Endothelial cell of umbilical vein (primary cell): ENCODE measurements around the gene ZDHHC7. TPM values are rescaled to one million over a fixed set of nuclear protein-coding genes. Genes with fewer than 3 reads are reported as not detected.

Experiments
- BruUV-seq: library from RNA; stranded (reverse); fragments of 400-500 nt; replicated peaks from 2 replicates; lab custom pipeline; 2021; lab: Mats Ljungman, UMichigan
- CTCF ChIA-PET: fragments of 300-600, 350-600 bp; sonication (Branson Sonifier 250); formaldehyde crosslinking; loops from one replicate; lab custom pipeline; 2021; ENCODE audit warnings: antibody characterized with exemption, inconsistent platforms; lab: Charles Lee
- POLR2A ChIA-PET: fragments of 300-600, 350-600 bp; sonication (Branson Sonifier 250); formaldehyde crosslinking; loops from one replicate; lab custom pipeline; 2021; ENCODE audit warnings: antibody characterized with exemption, inconsistent platforms; lab: Charles Lee
- DNase-seq: peaks from one replicate; pipeline ENCODE4 v3.0.0-alpha.2; 2011; ENCODE audit warnings: low read depth, low spot score
- FAIRE-seq: peaks from 2 replicates; lab custom pipeline; 2011; peaks lifted over from hg19 to GRCh38; lab: Jason Lieb, UNC
- H2AFZ ChIP-seq: 2 replicates; pipeline ENCODE4 v1.6.0; 2012; ENCODE audit warnings: low read depth, low read length, control low read depth, inconsistent platforms
- H3K27ac ChIP-seq: 2 replicates; pipeline ENCODE4 v1.5.1; 2011; ENCODE audit warnings: low read depth, mild to moderate bottlenecking, control low read depth, low read length, moderate library complexity; ENCODE audit not compliant: insufficient read depth
- H3K27me3 ChIP-seq, 2 experiments: 2 replicates each; pipeline versions ENCODE4 v1.6.0 to v1.6.1; 2011; ENCODE audit warnings: low read length in 2 of 2, mixed read lengths in 1 of 2; ENCODE audit not compliant: control insufficient read depth in 2 of 2, insufficient read depth in 2 of 2
- H3K36me3 ChIP-seq, 2 experiments: 2 replicates in 1 of 2; 3 replicates in 1 of 2; pipeline ENCODE4 v1.5.1; 2011; ENCODE audit warnings: low read length in 2 of 2, mild to moderate bottlenecking in 1 of 2, moderate library complexity in 1 of 2; ENCODE audit not compliant: control insufficient read depth in 2 of 2, insufficient read depth in 2 of 2; ENCODE audit errors: extremely low read depth in 1 of 2
- H3K4me1 ChIP-seq: 3 replicates; pipeline ENCODE4 v1.5.1; 2011; ENCODE audit warnings: mild to moderate bottlenecking, low read length; ENCODE audit not compliant: control insufficient read depth, insufficient read depth; ENCODE audit errors: extremely low read depth
- H3K4me2 ChIP-seq: 2 replicates; pipeline ENCODE4 v1.6.1; 2011; ENCODE audit warnings: low read length, control low read depth, mixed read lengths; ENCODE audit not compliant: insufficient read depth
- H3K4me3 ChIP-seq, 3 experiments: fragments of 200-600 bp in 1 of 3; sonication (generic), shearing (Covaris generic) in 1 of 3; replicated peaks in 1 of 3; 2 replicates each; pipeline ENCODE4 v1.5.1; 2011 to 2016; ENCODE audit warnings: control low read depth in 3 of 3, low read length in 3 of 3, mild to moderate bottlenecking in 2 of 3, inconsistent platforms in 1 of 3, low read depth in 1 of 3, moderate library complexity in 1 of 3; ENCODE audit not compliant: insufficient read depth in 1 of 3
- H3K79me2 ChIP-seq: 2 replicates; pipeline ENCODE4 v1.6.0; 2012; ENCODE audit warnings: low read length, inconsistent platforms; ENCODE audit not compliant: control insufficient read depth, insufficient read depth
- H3K9ac ChIP-seq: replicated peaks from 2 replicates; pipeline ENCODE3; 2011; ENCODE audit warnings: low read length, control low read depth; ENCODE audit not compliant: insufficient read depth; ENCODE audit errors: extremely low read depth
- H3K9me1 ChIP-seq: replicated peaks from 3 replicates; pipeline ENCODE4 v1.6.0; 2011; ENCODE audit warnings: mild to moderate bottlenecking, low read length; ENCODE audit not compliant: control insufficient read depth, insufficient read depth; ENCODE audit errors: extremely low read depth
- H3K9me3 ChIP-seq: replicated peaks from 2 replicates; pipeline ENCODE4 v1.5.1; 2012; ENCODE audit warnings: low read length, inconsistent platforms; ENCODE audit not compliant: control insufficient read depth, insufficient read depth
- H4K20me1 ChIP-seq: replicated peaks from 2 replicates; pipeline ENCODE3; 2011; ENCODE audit warnings: mild to moderate bottlenecking, low read length; ENCODE audit not compliant: control insufficient read depth, insufficient read depth; ENCODE audit errors: extremely low read depth
- EZH2 ChIP-seq: IDR thresholded peaks from 2 replicates; pipeline ENCODE4 v1.6.1; 2012; ENCODE audit warnings: borderline replicate concordance, low read depth, mild to moderate bottlenecking, moderate library complexity, low read length, inconsistent platforms; ENCODE audit not compliant: severe bottlenecking
- FOS ChIP-seq: IDR thresholded peaks from 2 replicates; pipeline ENCODE4 v1.6.1; 2011; ENCODE audit warnings: mild to moderate bottlenecking, low read length, moderate library complexity, borderline replicate concordance; ENCODE audit not compliant: insufficient read depth
- GATA2 ChIP-seq: IDR thresholded peaks from 2 replicates; pipeline ENCODE4 v1.7.0; 2011; ENCODE audit warnings: low read depth, mild to moderate bottlenecking, moderate library complexity, mixed read lengths, low read length; ENCODE audit not compliant: insufficient read length, insufficient read depth
- JUN ChIP-seq: IDR thresholded peaks from 2 replicates; pipeline ENCODE4 v1.6.1; 2011; ENCODE audit warnings: borderline replicate concordance, low read depth; ENCODE audit not compliant: insufficient read length, insufficient read depth
- MAX ChIP-seq: IDR thresholded peaks from 2 replicates; pipeline ENCODE4 v1.6.1; 2011; ENCODE audit not compliant: insufficient read depth, insufficient read length
- MYC ChIP-seq: IDR thresholded peaks from one replicate; pipeline ENCODE4 v1.6.1; 2011; ENCODE audit warnings: mild to moderate bottlenecking, low read depth, low read length
- POLR2A ChIP-seq: IDR thresholded peaks from 2 replicates; pipeline ENCODE4 v1.6.1; 2012; ENCODE audit warnings: low read depth, mild to moderate bottlenecking, control low read depth, low read length
- POLR2AphosphoS5 ChIP-seq: IDR thresholded peaks from 2 replicates; pipeline ENCODE4 v1.6.1; 2012; ENCODE audit warnings: low read depth, mild to moderate bottlenecking, control low read depth, low read length, moderate library complexity; ENCODE audit not compliant: insufficient read depth
- dilution Hi-C: fragments of 300-500 bp; cut with MboI; formaldehyde crosslinking; loops from one replicate; pipeline ENCODE4 v1.15.0; 2019; ENCODE audit warnings: low sequenced_read_pairs; ENCODE audit not compliant: extremely low pct_ligation_motif_present
- intact Hi-C: fragments of 100-400 bp; cut with micrococcal nuclease; formaldehyde crosslinking; loops from one replicate; pipeline ENCODE4 v1.10.0; 2022
- polyA plus RNA-seq, 4 experiments: library from polyadenylated mRNA; depleted of rRNA in 3 of 4; stranded (reverse) in 3 of 4; unstranded in 1 of 4; fragments of >200 nt; gene quantifications; 2 replicates each; pipeline versions ENCODE4 v1.2.1 to v1.2.3, GENCODE V29; 2011 to 2012; ENCODE audit warnings: missing spikeins in 1 of 4
- total RNA-seq: library from RNA; stranded (reverse); gene quantifications from 2 replicates; pipeline ENCODE4 v1.2.3, GENCODE V29; 2021
- TF ChIP-seq, protein P1 (sequence below), 2 donors: IDR thresholded peaks; 1 replicate in 1 of 2; 2 replicates in 1 of 2; pipeline ENCODE4 v1.5.1; 2011; ENCODE audit warnings: low read length in 2 of 2, mild to moderate bottlenecking in 2 of 2, moderate library complexity in 2 of 2, control low read depth in 1 of 2, inconsistent platforms in 1 of 2, low read depth in 1 of 2; ENCODE audit not compliant: insufficient read depth in 1 of 2; ENCODE audit errors: extremely low read depth in 1 of 2

The ZDHHC7 gene
- total and polyA plus RNA-seq, 2 donors (not counting 3 experiments of a cell fraction or from before 2014, with no cell fraction given), result 44.1 to 46.2 TPM

- Histone ChIP-seq H3K9me3 (no peaks in the 10 kb centered on the region), H2AFZ (no peak overlapping the region), H3K36me3 (no peaks in the 10 kb centered on the region), H3K4me3 (no peak overlapping the region), H3K9me1 (no peaks in the 10 kb centered on the region), H3K4me1 (no peaks in the 10 kb centered on the region), H3K4me2 (no peak overlapping the region), H3K9ac (no peak overlapping the region), H4K20me1 (no peaks in the 10 kb centered on the region), H3K79me2 (no peaks in the 10 kb centered on the region), H3K27ac (no peak overlapping the region), H3K27me3 (no peaks in the 10 kb centered on the region)
- dilution Hi-C loops (no loop called here), intact Hi-C loops (no loop called here)
- no TSS peak for BruUV-seq
- POLR2A ChIA-PET, result no interaction called here
- DNase-seq (no peak), FAIRE-seq (no peak)
- TF ChIP-seq MAX (no peak), JUN (no peak), MYC (no peak), EZH2 (no peak), FOS (no peak), GATA2 (no peak), POLR2AphosphoS5 (no peak), POLR2A (no peak)
- TF ChIP-seq, protein P1, sequence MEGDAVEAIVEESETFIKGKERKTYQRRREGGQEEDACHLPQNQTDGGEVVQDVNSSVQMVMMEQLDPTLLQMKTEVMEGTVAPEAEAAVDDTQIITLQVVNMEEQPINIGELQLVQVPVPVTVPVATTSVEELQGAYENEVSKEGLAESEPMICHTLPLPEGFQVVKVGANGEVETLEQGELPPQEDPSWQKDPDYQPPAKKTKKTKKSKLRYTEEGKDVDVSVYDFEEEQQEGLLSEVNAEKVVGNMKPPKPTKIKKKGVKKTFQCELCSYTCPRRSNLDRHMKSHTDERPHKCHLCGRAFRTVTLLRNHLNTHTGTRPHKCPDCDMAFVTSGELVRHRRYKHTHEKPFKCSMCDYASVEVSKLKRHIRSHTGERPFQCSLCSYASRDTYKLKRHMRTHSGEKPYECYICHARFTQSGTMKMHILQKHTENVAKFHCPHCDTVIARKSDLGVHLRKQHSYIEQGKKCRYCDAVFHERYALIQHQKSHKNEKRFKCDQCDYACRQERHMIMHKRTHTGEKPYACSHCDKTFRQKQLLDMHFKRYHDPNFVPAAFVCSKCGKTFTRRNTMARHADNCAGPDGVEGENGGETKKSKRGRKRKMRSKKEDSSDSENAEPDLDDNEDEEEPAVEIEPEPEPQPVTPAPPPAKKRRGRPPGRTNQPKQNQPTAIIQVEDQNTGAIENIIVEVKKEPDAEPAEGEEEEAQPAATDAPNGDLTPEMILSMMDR (IDR thresholded peaks at IDR 0.05; ENCODE audit: extremely low read depth in 1 of 2, insufficient read depth in 1 of 2, low read depth in 1 of 2, low read length in 2 of 2), result no peak
- CTCF ChIA-PET, result interaction anchor here (1.2 to 2.6 kb wide), 2 partner anchors 17 to 42 kb away, joined by 3 to 11 read pairs; partner anchors contain the start of gene KIAA0513
These were observed 33.7 kb upstream of the ZDHHC7 start for GRCh38 chr16:85045077-85045476.
